B cell (primary cell): ENCODE results near the gene WDFY4. TPM values are rescaled to one million over a fixed set of nuclear protein-coding genes. Genes with fewer than 3 reads are reported as not detected.

Experiments used
- ATAC-seq: fragments of 200-7000 bp; cut with Tn5 transposase; one replicate; pipeline ENCODE4 v1.10.0; 2021; ENCODE audit warnings: low read depth, mild to moderate bottlenecking, moderate number of reproducible peaks, moderate library complexity
- CTCF ChIA-PET: fragments of 350-600 bp; sonication (Branson Sonifier 250); formaldehyde crosslinking; loops from one replicate; lab custom pipeline; 2021; ENCODE audit warnings: antibody characterized with exemption, inconsistent platforms; lab: Charles Lee
- POLR2A ChIA-PET: fragments of 350-600 bp; sonication (Branson Sonifier 250); formaldehyde crosslinking; loops from one replicate; lab custom pipeline; 2021; ENCODE audit warnings: antibody characterized with exemption; lab: Charles Lee
- DNase-seq: peaks from one replicate; pipeline ENCODE4 v3.0.0; 2013
- H2AFZ ChIP-seq: 2 replicates; pipeline ENCODE4 v1.6.1; 2012; ENCODE audit warnings: mild to moderate bottlenecking, low read depth, low read length; ENCODE audit not compliant: insufficient read depth, poor library complexity, severe bottlenecking
- H3K27ac ChIP-seq, 2 donors: 1 replicate in 1 of 2; 2 replicates in 1 of 2; pipeline ENCODE4 v1.5.1; 2012 to 2013; ENCODE audit warnings: low read length in 2 of 2, mild to moderate bottlenecking in 2 of 2, moderate library complexity in 1 of 2
- H3K27me3 ChIP-seq, 4 experiments: fragments of 200-600 bp in 1 of 4; sonication (generic) in 1 of 4; replicated peaks in 1 of 4; 1 replicate in 2 of 4; 2 replicates in 2 of 4; pipeline versions ENCODE4 v1.6.1 to v1.7.0; 2013 to 2016; ENCODE audit warnings: low read length in 3 of 4, mild to moderate bottlenecking in 2 of 4, mixed read lengths in 1 of 4, moderate library complexity in 1 of 4; ENCODE audit not compliant: insufficient read depth in 4 of 4, control insufficient read depth in 3 of 4; ENCODE audit errors: control extremely low read depth in 1 of 4
- H3K36me3 ChIP-seq, 2 experiments: replicated peaks in 1 of 2; 1 replicate in 1 of 2; 2 replicates in 1 of 2; pipeline versions ENCODE4 v1.6.1 to v1.7.1; 2013; ENCODE audit warnings: low read length in 1 of 2; ENCODE audit not compliant: insufficient read depth in 2 of 2, control insufficient read depth in 1 of 2; ENCODE audit errors: control extremely low read depth in 1 of 2, extremely low read depth in 1 of 2
- H3K4me1 ChIP-seq, 2 donors: fragments of 200-600 bp in 1 of 2; sonication (generic) in 1 of 2; 1 replicate in 1 of 2; 2 replicates in 1 of 2; pipeline versions ENCODE4 v1.5.1 to v1.6.1; 2013 to 2017; ENCODE audit warnings: low read length in 2 of 2; ENCODE audit not compliant: control insufficient read depth in 2 of 2, insufficient read depth in 2 of 2
- H3K4me2 ChIP-seq: replicated peaks from 2 replicates; pipeline ENCODE3; 2012; ENCODE audit warnings: mild to moderate bottlenecking, low read depth, low read length; ENCODE audit not compliant: poor library complexity, severe bottlenecking
- H3K4me3 ChIP-seq, 5 experiments: fragments of 200-600 bp in 1 of 5; sonication (generic) in 1 of 5; 1 replicate in 3 of 5; 2 replicates in 2 of 5; pipeline versions ENCODE4 v1.5.1 to v1.7.0; 2011 to 2016; ENCODE audit warnings: low read length in 4 of 5, mild to moderate bottlenecking in 4 of 5, low read depth in 2 of 5, control low read depth in 1 of 5, moderate library complexity in 1 of 5; ENCODE audit not compliant: insufficient read depth in 1 of 5; ENCODE audit errors: control extremely low read depth in 1 of 5, extremely low read depth in 1 of 5
- H3K79me2 ChIP-seq: fragments of 200-600 bp; sonication (generic); one replicate; pipeline ENCODE4 v1.6.0; 2016; ENCODE audit warnings: low read length; ENCODE audit not compliant: control insufficient read depth, insufficient read depth
- H3K9ac ChIP-seq: fragments of 200-600 bp; sonication (generic); 2 replicates; pipeline ENCODE4 v1.6.1; 2017; ENCODE audit warnings: mild to moderate bottlenecking, low read length, moderate library complexity
- H3K9me3 ChIP-seq, 3 donors: one replicate each; pipeline versions ENCODE4 v1.6.1 to v1.7.1; 2013; ENCODE audit warnings: low read length in 2 of 3; ENCODE audit not compliant: control insufficient read depth in 2 of 3, insufficient read depth in 1 of 3; ENCODE audit errors: control extremely low read depth in 1 of 3
- H4K20me1 ChIP-seq: 2 replicates; pipeline ENCODE4 v1.6.0; 2012; ENCODE audit warnings: mild to moderate bottlenecking, low read length; ENCODE audit not compliant: insufficient read depth, control insufficient read depth, poor library complexity, severe bottlenecking
- H3K27ac Mint-ChIP-seq: one replicate; pipeline ENCODE4 v1.8.0; 2021; ENCODE audit warnings: mixed read lengths
- H3K27me3 Mint-ChIP-seq: one replicate; pipeline ENCODE4 v1.8.0; 2021; ENCODE audit warnings: mixed read lengths
- H3K4me1 Mint-ChIP-seq: one replicate; pipeline ENCODE4 v1.8.0; 2021; ENCODE audit warnings: mixed read lengths
- H3K4me3 Mint-ChIP-seq: one replicate; pipeline ENCODE4 v1.8.0; 2021; ENCODE audit warnings: mixed read lengths
- H3K9me3 Mint-ChIP-seq: one replicate; pipeline ENCODE4 v1.8.0; 2022; ENCODE audit warnings: mixed read lengths; ENCODE audit not compliant: insufficient read depth
- CTCF ChIP-seq: fragments of 200-600 bp; IDR thresholded peaks from one replicate; pipeline ENCODE4 v1.8.0; 2022; ENCODE audit warnings: antibody characterized with exemption, mild to moderate bottlenecking
- EZH2 ChIP-seq: IDR thresholded peaks from 2 replicates; pipeline ENCODE4 v1.6.1; 2012; ENCODE audit warnings: borderline replicate concordance, low read depth, mild to moderate bottlenecking, moderate library complexity, low read length; ENCODE audit not compliant: insufficient read depth, poor library complexity, severe bottlenecking
- WGBS: methylation state at CpG from one replicate; pipeline ENCODE4 v1.1.5; 2013; ENCODE audit warnings: missing lambda C conversion rate; ENCODE audit not compliant: insufficient coverage; 5-methylcytosine and 5-hydroxymethylcytosine counted together
- intact Hi-C: fragments of 100-400 bp; cut with micrococcal nuclease; formaldehyde crosslinking; loops from one replicate; pipeline ENCODE4 v1.10.0; 2022
- polyA plus RNA-seq: library from polyadenylated mRNA; depleted of rRNA; stranded (reverse); fragments of >200 nt; gene quantifications from 2 replicates; pipeline ENCODE4 v1.2.3, GENCODE V29; 2012
- total RNA-seq, 2 donors: library from RNA; stranded (reverse); fragments of 120-200 nt in 1 of 2; gene quantifications; 1 replicate in 1 of 2; 2 replicates in 1 of 2; pipeline versions ENCODE4 v1.2.3 to v1.2.4, GENCODE V29; 2013 to 2022

WDFY4 gene
- total and polyA plus RNA-seq, 2 donors (not counting 1 experiment from before 2014, with no cell fraction given): 262 to 560 TPM

- no peaks in the 10 kb centered on the region for H3K27me3 ChIP-seq
- H3K4me2 ChIP-seq: no peak overlapping the region
- CTCF ChIA-PET: no interaction called here
- TF ChIP-seq CTCF (no peak), EZH2 (no peak)
- peaks cover 0 to 95% of the 10 kb centered on the region in 2 experiments for H3K36me3 ChIP-seq
- no peaks in the 10 kb centered on the region for H3K9me3 ChIP-seq
- no peaks in the 10 kb centered on the region for H3K9me3 Mint-ChIP-seq
- no peak overlapping the region for H3K27ac ChIP-seq
- H3K27ac Mint-ChIP-seq: peak overlapping the region; percentile 15
- H3K4me1 Mint-ChIP-seq: peaks cover 2% of the 10 kb centered on the region
- H2AFZ ChIP-seq: no peak overlapping the region
- H3K4me3 ChIP-seq: no peak overlapping the region
- ATAC-seq (no peak), DNase-seq (no peak)
- POLR2A ChIA-PET: no interaction called here
- H3K79me2 ChIP-seq: peaks cover 6% of the 10 kb centered on the region
- 100% methylated on average over 6 of the region's 7 CpGs for WGBS
- no peaks in the 10 kb centered on the region for H3K4me1 ChIP-seq
- intact Hi-C loops: no loop called here
- peaks cover 19% of the 10 kb centered on the region for H4K20me1 ChIP-seq
- H3K4me3 Mint-ChIP-seq: no peak overlapping the region
- H3K9ac ChIP-seq: no peak overlapping the region
- no peaks in the 10 kb centered on the region for H3K27me3 Mint-ChIP-seq
These were observed 217.4 kb downstream of the WDFY4 start for GRCh38 chr10:48902096-48902495.

GRCh38 chr10:48903151-48903550, 218.5 kb downstream of the WDFY4 start:
- H2AFZ ChIP-seq: no peak overlapping the region
- H3K79me2 ChIP-seq: no peaks in the 10 kb centered on the region
- TF ChIP-seq EZH2: no peak
- no peak for TF ChIP-seq CTCF
- ChIA-PET POLR2A (no interaction called here), CTCF (interaction anchor here (1.0 kb wide), 1 partner anchor 609 kb away, joined by 3 read pairs; no protein-coding TSS in a partner anchor)
- Mint-ChIP-seq H3K4me3 (no peak overlapping the region), H3K27ac (peak overlapping the region; percentile 32), H3K27me3 (no peaks in the 10 kb centered on the region), H3K9me3 (no peaks in the 10 kb centered on the region), H3K4me1 (peaks cover 2% of the 10 kb centered on the region)
- no peaks in the 10 kb centered on the region for H3K4me1 ChIP-seq
- H3K4me3 ChIP-seq: no peak overlapping the region
- DNase-seq: no peak
- H3K4me2 ChIP-seq: no peak overlapping the region
- H3K27ac ChIP-seq: no peak overlapping the region
- 100% methylated on average over 1 of the region's 2 CpGs for WGBS
- intact Hi-C loops: no loop called here
- ATAC-seq: no peak
- peaks cover 0 to 95% of the 10 kb centered on the region in 2 experiments for H3K36me3 ChIP-seq
- no peak overlapping the region for H3K9ac ChIP-seq
- no peaks in the 10 kb centered on the region for H3K9me3 ChIP-seq
- H4K20me1 ChIP-seq: peaks cover 18% of the 10 kb centered on the region
- no peaks in the 10 kb centered on the region for H3K27me3 ChIP-seq
